ENCODE results near the gene DNAJB8. TPM values are rescaled to one million over a fixed set of nuclear protein-coding genes. Genes with fewer than 3 reads are reported as not detected.

DNAJB8 gene
- total RNA-seq, 1 experiment from 2014 or later, result not detected

GRCh38 chr3:128483657-128484403 is 17.1 kb upstream of the DNAJB8 start:
- Histone ChIP-seq H3K23me2 (ENCODE audit: insufficient read length, low read depth, low read length, poor library complexity, severe bottlenecking) (peaks cover 21% of the 10 kb centered on the region), H2BK20ac (ENCODE audit: low read depth, low read length, poor library complexity, severe bottlenecking) (no peak overlapping the region), H2BK120ac (ENCODE audit: low read depth, low read length, poor library complexity, severe bottlenecking) (no peak overlapping the region), H4K91ac (ENCODE audit: insufficient read length, low read depth, low read length) (no peak overlapping the region), H4K20me1 (ENCODE audit: control insufficient read depth, insufficient read depth, insufficient read length) (peaks cover 7% of the 10 kb centered on the region), H2AFZ (ENCODE audit: low read length) (no peak overlapping the region), H3K18ac (ENCODE audit: insufficient read length, low read depth, low read length) (no peak overlapping the region), H3K56ac (ENCODE audit: insufficient read length, low read depth, low read length) (no peak overlapping the region), H3K27me3 (ENCODE audit: insufficient read depth, low read length) (peaks cover 84% of the 10 kb centered on the region), H2BK5ac (ENCODE audit: insufficient read length, low read length) (no peak overlapping the region), H3K4me1 (ENCODE audit: insufficient read depth, low read length) (peaks cover 2% of the 10 kb centered on the region; the same call in 1 of the 2 replicates), H3K23ac (ENCODE audit: insufficient read length, low read depth, low read length) (no peak overlapping the region), H4K8ac (replicated peaks; ENCODE audit: insufficient read length, low read depth, low read length) (no peak overlapping the region), H3K79me2 (ENCODE audit: insufficient read depth, low read length) (no peaks in the 10 kb centered on the region), H3T11ph (ENCODE audit: low read length) (no peak overlapping the region), H3K4me2 (ENCODE audit: insufficient read depth, insufficient read length, low read length) (peak overlapping the region; percentile 45), H3K9me3 (ENCODE audit: control insufficient read depth, low read depth, low read length) (no peaks in the 10 kb centered on the region), H4K5ac (ENCODE audit: insufficient read length, low read depth, low read length) (no peak overlapping the region), H3K9ac (ENCODE audit: extremely low read depth, insufficient read length, low read length) (no peak overlapping the region), H2BK15ac (ENCODE audit: low read depth, low read length) (no peak overlapping the region), H2BK12ac (ENCODE audit: insufficient read length, low read depth, low read length) (no peak overlapping the region), H2AK5ac (ENCODE audit: insufficient read length, low read length) (no peak overlapping the region), H3K4ac (ENCODE audit: low read depth, low read length) (no peak overlapping the region), H3K27ac (ENCODE audit: insufficient read length, low read depth, low read length) (no peak overlapping the region), H3K79me1 (ENCODE audit: insufficient read depth, low read depth, low read length, poor library complexity, severe bottlenecking) (no peaks in the 10 kb centered on the region), H3K14ac (ENCODE audit: insufficient read depth, low read length) (no peak overlapping the region)
- peak; percentile 64 for DNase-seq
- Mint-ChIP-seq H3K27me3 (ENCODE audit: low read depth) (peaks cover 100% of the 10 kb centered on the region), H3K4me3 (peak overlapping the region; percentile 48 to 76), H3K36me3 (ENCODE audit: insufficient read depth in 1 of 3, low read depth in 3 of 3) (peaks cover 0 to 6% (median 0%) of the 10 kb centered on the region in 3 experiments; a peak in 3 of 7 replicates), H3K9me3 (peaks cover 2 to 3% of the 10 kb centered on the region in 2 experiments; a peak in 2 of 5 replicates), H3K4me1 (peaks cover 44 to 83% of the 10 kb centered on the region in 2 experiments), H3K27ac (no peak overlapping the region)
- no CpG with 5 or more reads among the region's 26 CpGs for WGBS (ENCODE audit: extremely low coverage, insufficient read length, low lambda C conversion rate)
- no peak for TF ChIP-seq CTCF (conservative IDR thresholded peaks at IDR 0.05)

Measured in H9 (cell line).